DMS 273 (cell line): ENCODE results near the gene MRPL23.

Experiments
- DNase-seq: peaks from one replicate; lab custom pipeline; 2025; ENCODE audit not compliant: unreplicated experiment; lab: John Stamatoyannopoulos, UW

The MRPL23 gene

GRCh38 chr11:1988667-1989317 is 41.7 kb downstream of the MRPL23 start:
- DNase-seq: no peak

DNA sequence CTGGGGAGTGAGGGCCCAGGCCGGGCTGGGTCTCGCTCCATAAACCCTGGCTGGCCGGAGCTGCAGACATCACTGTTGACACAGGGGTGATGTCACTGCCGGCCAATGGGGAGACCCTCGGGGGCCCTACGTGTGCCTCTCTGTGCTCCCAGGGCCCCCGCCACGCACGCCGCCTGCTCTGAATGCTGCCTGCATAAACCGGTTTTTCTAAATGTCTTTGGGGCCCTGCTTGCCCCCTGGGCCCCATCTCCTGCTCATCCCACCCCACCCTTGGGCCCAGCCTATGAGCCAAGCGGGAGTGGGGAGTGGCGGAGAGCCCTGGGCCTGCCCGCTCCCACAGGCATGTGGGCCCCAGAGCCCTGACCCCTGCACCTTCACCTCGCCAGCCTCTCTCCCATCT is 42.8 kb downstream of the MRPL23 start:
- DNase-seq: no peak

- DNase-seq: no peak
Observed at GRCh38 chr11:1990872-1991578, 43.9 kb downstream of the MRPL23 start.

DNA sequence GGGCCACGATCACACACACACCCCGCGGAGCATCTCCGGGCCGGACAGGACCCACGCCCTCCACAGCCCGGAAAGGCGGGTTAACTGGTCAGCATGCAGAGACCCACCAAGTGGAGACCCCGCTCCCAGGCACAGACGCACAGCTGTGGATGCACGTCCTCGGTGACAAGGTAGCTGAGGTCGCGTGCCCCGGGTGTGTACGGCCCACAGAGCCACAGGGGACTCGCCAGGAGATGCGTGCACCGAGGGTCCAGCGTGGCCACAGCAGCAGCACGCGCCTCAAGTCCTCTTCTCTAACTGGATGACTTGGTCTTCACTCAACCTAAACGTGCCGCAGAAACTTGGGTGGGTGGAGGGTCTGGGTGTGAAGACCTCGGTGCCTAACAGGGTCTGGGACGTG is 45.0 kb downstream of the MRPL23 start:
- DNase-seq: no peak

DNA sequence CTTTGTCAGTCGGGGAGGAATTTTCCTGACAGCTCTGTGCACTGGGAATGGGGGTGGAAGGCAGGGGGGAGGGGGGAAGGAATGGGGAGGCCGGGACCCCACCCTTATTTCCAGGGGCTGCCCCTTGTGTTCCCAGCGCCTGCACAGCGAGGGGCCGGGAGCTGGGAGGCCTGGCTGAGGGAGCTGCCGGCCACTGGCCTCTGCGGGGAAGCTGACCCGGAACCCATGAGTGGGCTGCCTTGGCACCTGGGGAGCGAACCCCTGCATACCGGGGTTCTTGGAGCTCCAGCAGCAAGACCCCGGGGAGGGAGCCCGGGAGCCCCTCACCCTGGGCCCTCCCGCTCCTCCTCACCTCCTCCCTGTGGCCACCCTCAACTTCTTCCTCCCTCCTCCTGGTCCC is 47.0 kb downstream of the MRPL23 start:
- DNase-seq: no peak

DNA sequence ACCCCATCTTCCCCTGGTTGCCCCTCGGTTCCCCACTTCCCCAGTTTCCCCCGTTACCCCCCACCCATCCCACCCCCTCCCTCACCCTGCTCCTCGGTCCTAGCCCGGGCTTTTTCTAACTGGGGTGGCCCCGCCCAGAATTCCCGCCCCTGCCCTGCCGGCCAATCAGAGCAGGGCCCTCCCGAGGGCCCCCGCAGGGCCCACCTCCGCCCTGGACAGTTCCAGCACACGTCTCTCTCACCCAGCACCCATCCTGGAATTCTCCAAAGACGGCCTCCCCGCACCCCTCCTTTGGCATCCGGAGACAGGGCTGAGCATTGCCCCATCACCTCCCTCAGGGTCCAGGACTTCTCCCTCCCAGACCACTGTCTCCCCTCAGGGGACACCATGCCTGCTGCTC is 50.6 kb downstream of the MRPL23 start, which contains the start of gene H19:
Gene H19 (minus strand): TSS at position 88 of the 400 bp plus-strand sequence.
- no peak for DNase-seq

DNA sequence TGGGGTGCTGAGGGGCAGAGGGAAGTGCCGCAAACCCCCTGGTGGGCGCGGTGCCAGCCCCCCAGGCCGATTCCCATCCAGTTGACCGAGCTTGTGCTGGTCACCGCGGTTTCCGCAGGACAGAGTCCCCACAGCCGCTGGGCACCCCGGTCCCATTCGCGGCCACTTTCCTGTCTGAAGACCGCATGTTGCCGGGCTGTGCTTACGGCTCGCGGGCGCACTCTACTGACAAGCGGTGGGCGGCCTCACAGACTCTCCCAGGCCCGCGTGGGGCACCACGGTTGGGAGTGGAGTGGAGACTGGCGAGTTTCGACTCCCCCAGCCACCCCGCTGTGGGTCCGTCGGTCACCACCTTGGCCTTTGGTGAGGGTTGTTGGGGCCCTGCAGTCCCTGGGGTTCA is 51.2 kb downstream of the MRPL23 start:
- DNase-seq: no peak

- DNase-seq: no peak
Observed at GRCh38 chr11:1998861-1999260, 51.7 kb downstream of the MRPL23 start.

GRCh38 chr11:2002042-2002776 is 55.1 kb downstream of the MRPL23 start:
- DNase-seq: no peak

GRCh38 chr11:2002807-2003206 is 55.7 kb downstream of the MRPL23 start:
- DNase-seq: no peak

- DNase-seq: no peak
Observed at GRCh38 chr11:2004466-2004865, 57.3 kb downstream of the MRPL23 start.
